ENCODE data around the gene RASAL2. TPM values are rescaled to one million over a fixed set of nuclear protein-coding genes. Genes with fewer than 3 reads are reported as not detected.

The RASAL2 gene
- total RNA-seq, 1 donor from 2014 or later, result 57.5 TPM

DNA sequence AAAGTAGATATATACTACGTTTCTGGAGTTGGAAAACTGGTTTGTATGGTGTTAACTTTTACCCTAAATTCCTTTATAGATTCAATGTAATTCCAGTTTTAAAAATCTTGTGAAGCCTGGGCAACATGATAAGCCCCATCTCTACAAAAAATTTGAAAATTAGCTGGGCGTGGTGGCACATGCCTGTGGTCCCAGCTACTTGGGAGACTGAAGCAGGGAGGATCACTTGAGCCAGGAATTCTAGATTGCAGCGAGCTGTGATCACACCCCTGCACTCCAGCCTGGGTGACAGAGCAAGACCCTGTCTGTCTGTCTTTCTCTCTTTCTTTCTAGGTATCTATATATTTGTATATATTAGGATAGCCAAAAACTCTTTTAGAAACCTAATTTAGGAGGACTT lies 260.9 kb downstream of the RASAL2 start:
- Histone ChIP-seq H3K27me3 (no peaks in the 10 kb centered on the region), H3K27ac (no peak overlapping the region), H3K36me3 (no peaks in the 10 kb centered on the region), H3K4me1 (no peaks in the 10 kb centered on the region), H3K9me3 (no peaks in the 10 kb centered on the region), H3K4me3 (no peak overlapping the region)
- DNase-seq (ENCODE audit: low spot score in 2 of 2), result no peak
- TF ChIP-seq, protein P1, sequence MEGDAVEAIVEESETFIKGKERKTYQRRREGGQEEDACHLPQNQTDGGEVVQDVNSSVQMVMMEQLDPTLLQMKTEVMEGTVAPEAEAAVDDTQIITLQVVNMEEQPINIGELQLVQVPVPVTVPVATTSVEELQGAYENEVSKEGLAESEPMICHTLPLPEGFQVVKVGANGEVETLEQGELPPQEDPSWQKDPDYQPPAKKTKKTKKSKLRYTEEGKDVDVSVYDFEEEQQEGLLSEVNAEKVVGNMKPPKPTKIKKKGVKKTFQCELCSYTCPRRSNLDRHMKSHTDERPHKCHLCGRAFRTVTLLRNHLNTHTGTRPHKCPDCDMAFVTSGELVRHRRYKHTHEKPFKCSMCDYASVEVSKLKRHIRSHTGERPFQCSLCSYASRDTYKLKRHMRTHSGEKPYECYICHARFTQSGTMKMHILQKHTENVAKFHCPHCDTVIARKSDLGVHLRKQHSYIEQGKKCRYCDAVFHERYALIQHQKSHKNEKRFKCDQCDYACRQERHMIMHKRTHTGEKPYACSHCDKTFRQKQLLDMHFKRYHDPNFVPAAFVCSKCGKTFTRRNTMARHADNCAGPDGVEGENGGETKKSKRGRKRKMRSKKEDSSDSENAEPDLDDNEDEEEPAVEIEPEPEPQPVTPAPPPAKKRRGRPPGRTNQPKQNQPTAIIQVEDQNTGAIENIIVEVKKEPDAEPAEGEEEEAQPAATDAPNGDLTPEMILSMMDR (IDR thresholded peaks at IDR 0.05), result no peak
- intact Hi-C loops (cut with DNase I), result no loop called here

DNA sequence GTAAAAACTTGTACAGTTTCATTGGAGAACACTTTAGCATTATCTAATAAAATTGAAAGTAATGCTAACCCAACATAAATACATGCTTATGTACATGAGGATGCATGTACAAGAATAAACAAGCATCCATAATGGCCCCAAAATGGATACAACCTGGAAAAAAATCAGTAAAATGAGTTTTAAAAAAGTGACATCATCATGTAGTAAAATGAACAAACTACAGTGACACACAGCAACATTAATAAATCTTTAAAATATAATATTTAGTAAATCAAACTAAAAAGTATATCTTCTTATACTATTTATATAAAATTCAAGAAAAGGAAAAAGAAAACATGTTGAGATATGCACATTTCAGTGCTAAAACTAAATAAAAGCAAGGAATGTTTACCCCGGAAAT lies 262.4 kb downstream of the RASAL2 start:
- no peak overlapping the region for H3K4me3 ChIP-seq

DNA sequence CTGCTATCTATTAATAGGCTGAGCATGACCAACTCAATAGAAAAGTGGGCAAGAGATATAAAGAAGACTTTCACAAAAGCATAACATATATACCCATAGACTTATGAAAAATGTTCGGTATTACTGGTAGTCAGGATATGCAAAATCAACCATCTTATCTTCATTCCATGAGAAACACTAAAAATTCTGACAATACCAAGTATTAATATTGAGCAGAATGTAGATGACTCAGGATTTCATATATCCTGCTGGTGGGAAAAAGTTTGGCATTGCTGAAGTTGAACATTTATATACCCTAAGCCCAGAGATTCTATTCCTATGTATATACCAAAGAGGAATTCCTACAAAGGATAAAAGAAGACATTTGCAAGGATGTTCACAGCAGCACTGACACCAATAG lies 264.6 kb downstream of the RASAL2 start:
- no peak for DNase-seq (ENCODE audit: low spot score in 2 of 2)
- Histone ChIP-seq H3K27ac (no peak overlapping the region), H3K4me1 (no peaks in the 10 kb centered on the region), H3K9me3 (no peaks in the 10 kb centered on the region), H3K36me3 (no peaks in the 10 kb centered on the region), H3K4me3 (no peak overlapping the region), H3K27me3 (no peaks in the 10 kb centered on the region)
- intact Hi-C loops (cut with DNase I), result no loop called here
- TF ChIP-seq, protein P1 (IDR thresholded peaks at IDR 0.05), result no peak

More for the DNA sequence above, 262.4 kb downstream of the RASAL2 start:
- Histone ChIP-seq H3K27ac (no peak overlapping the region), H3K36me3 (no peaks in the 10 kb centered on the region), H3K27me3 (no peaks in the 10 kb centered on the region), H3K9me3 (no peaks in the 10 kb centered on the region), H3K4me1 (no peaks in the 10 kb centered on the region)
- TF ChIP-seq, protein P1 (IDR thresholded peaks at IDR 0.05), result no peak
- no peak for DNase-seq (ENCODE audit: low spot score in 2 of 2)
- intact Hi-C loops (cut with DNase I), result no loop called here

DNA sequence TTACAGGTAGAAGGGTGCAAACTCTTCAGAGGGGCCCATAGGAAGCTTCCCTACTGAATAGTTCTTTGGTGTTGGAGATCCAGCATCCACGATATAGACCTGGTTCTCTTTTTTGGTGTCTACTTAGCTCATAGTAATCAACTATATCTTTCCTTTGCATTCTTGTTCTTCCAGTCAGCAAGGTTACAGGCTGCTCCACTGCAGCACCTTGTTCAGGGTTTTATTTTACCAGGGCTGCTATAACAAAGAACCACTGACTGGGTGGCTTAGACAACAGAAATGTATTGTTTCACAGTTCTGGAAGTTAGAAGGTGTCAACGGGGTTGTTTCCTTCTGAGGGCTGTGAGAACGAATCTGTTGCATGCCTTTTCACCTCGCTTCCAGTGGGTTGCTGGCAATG lies 266.5 kb downstream of the RASAL2 start:
- TF ChIP-seq, protein P1 (IDR thresholded peaks at IDR 0.05), result no peak
- no peak overlapping the region for H3K27ac ChIP-seq
- DNase-seq (ENCODE audit: low spot score in 2 of 2), result no peak
- intact Hi-C loops (cut with DNase I), result no loop called here
- H3K4me3 ChIP-seq, result no peak overlapping the region
- H3K4me1 ChIP-seq, result no peaks in the 10 kb centered on the region
- H3K36me3 ChIP-seq, result no peaks in the 10 kb centered on the region
- H3K9me3 ChIP-seq, result no peaks in the 10 kb centered on the region
- H3K27me3 ChIP-seq, result no peaks in the 10 kb centered on the region

DNA sequence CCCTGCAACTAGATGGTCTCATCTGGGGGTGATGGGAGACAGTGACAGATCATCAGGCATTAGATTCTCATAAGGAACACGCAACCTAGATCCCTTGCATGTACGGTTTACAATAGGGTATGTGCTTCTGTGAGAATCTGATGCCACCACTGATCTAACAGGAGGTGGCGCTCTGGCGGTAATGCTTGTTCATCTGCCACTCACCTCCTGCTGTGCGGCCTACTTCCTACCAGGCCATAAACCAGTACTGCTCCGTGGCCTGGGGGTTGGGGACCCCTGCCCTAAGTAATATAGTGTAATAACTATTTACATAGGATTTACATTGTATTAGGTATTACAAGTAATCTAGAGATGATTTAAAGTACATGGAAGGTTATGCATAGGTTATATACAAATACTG lies 267.9 kb downstream of the RASAL2 start:
- Histone ChIP-seq H3K27ac (no peak overlapping the region), H3K4me1 (no peaks in the 10 kb centered on the region), H3K4me3 (no peak overlapping the region), H3K27me3 (no peaks in the 10 kb centered on the region), H3K36me3 (no peaks in the 10 kb centered on the region), H3K9me3 (no peaks in the 10 kb centered on the region)
- intact Hi-C loops (cut with DNase I), result no loop called here
- TF ChIP-seq, protein P1 (IDR thresholded peaks at IDR 0.05), result no peak
- no peak for DNase-seq (ENCODE audit: low spot score in 2 of 2)

DNA sequence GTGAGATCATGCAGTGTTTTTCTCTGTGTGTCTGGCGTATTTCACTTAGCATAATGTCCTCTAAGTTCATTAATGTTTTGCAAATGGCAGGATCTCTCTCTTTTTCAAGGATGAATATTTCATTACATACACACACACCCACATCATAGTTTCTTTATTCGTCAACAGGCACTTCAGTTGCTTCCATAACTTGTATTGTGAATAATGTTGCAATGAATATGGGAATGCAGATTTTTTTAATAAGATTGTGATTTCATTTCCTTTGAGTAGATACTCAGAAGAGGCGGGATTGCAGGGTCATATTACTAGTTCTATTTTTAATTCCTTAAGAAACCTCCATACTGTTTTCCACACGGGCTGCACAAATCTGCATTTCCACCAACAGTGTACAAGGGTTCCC lies 268.8 kb downstream of the RASAL2 start:
- DNase-seq (ENCODE audit: low spot score in 2 of 2), result no peak
- no peak overlapping the region for H3K4me3 ChIP-seq
- H3K27ac ChIP-seq, result no peak overlapping the region
- TF ChIP-seq, protein P1 (IDR thresholded peaks at IDR 0.05), result no peak
- no peaks in the 10 kb centered on the region for H3K4me1 ChIP-seq
- no peaks in the 10 kb centered on the region for H3K27me3 ChIP-seq
- no peaks in the 10 kb centered on the region for H3K9me3 ChIP-seq
- H3K36me3 ChIP-seq, result no peaks in the 10 kb centered on the region
- intact Hi-C loops (cut with DNase I), result no loop called here

All from ascending aorta (tissue), 2 donors.